HG02571 (cell line): ENCODE measurements around the gene SPEG.
"Not testable (repeated sequence)": the region's sequence is repeated elsewhere in the genome, so short reads cannot be mapped to it uniquely, and the experiment has no call there.

Source experiments
- ATAC-seq: cut with Tn5 transposase; IDR thresholded peaks from one replicate; pipeline ENCODE4 v1.9.1; 2021; ENCODE audit warnings: mild to moderate bottlenecking, moderate library complexity; ENCODE audit not compliant: unreplicated experiment

Gene SPEG

DNA sequence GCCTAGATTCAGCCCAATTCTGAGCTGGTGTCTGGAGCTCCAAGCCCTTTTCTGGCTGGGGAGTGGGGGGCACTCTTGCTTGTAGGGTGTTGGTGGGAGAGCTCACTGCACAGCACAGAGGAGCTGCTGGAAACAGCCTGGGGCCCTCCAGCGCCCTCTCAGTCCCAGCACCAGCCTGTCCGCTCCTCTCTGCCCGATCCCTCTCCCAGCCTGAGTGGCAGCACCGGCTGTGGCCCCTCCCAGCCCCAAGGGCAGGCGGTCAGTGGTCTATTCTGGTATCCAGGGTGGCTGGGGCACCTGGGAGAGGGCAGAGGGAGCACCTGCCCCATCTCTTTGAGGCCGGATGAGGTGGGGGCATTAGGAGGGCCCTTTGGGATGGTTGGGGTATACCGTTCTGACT lies 29.7 kb upstream of the SPEG start:
- ATAC-seq, result no peak

DNA sequence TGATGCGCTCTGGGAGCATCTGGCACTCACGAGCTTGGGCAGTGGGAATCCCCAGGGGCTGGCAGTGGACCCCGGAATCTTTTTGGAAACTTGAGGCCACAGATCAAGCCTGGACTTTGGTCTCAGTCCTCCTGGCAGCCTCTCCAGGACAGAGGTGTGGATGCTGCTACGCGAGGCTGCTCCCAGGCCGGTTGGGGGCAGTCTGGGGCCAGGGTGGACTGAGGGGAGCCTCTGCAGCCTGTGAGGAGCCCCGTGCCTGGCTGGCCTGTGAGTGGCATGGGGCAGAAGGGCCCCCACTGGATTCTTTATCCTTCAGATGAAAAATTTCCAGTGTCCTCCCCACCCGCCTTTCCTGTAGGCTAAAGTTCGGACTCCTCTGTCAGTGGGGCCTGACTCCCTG lies 29.2 kb upstream of the SPEG start:
- ATAC-seq, result no peak

- ATAC-seq, result no peak
Measured at GRCh38 chr2:219405958-219406860, 28.4 kb upstream of the SPEG start.

GRCh38 chr2:219406861-219407230 lies 27.8 kb upstream of the SPEG start:
- ATAC-seq, result no peak

GRCh38 chr2:219407343-219407742 lies 27.3 kb upstream of the SPEG start:
- ATAC-seq, result not testable (repeated sequence)

DNA sequence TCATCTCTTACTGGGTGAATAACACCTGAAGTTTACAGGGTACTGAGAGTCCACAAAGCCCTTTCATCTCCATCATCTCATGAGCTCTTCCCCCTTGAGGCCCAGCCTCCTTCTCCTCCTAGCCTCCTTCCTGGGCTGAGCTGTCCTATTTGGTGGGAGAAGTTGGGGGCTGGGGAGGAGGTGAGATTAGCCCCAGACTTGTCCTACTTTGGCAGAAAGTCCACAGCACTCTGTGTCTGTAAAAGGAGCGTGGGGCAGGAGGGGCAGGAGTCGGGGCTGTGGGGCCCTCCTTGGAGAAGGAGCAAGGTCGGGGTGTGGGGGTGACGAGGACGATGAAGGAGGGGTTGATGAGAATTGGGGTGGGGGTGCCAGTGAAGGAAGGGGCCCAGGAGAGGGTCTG lies 26.4 kb upstream of the SPEG start:
- no peak for ATAC-seq

GRCh38 chr2:219408631-219409030 lies 26.0 kb upstream of the SPEG start:
- no peak for ATAC-seq

GRCh38 chr2:219409619-219410018 lies 25.0 kb upstream of the SPEG start:
- ATAC-seq, result no peak

DNA sequence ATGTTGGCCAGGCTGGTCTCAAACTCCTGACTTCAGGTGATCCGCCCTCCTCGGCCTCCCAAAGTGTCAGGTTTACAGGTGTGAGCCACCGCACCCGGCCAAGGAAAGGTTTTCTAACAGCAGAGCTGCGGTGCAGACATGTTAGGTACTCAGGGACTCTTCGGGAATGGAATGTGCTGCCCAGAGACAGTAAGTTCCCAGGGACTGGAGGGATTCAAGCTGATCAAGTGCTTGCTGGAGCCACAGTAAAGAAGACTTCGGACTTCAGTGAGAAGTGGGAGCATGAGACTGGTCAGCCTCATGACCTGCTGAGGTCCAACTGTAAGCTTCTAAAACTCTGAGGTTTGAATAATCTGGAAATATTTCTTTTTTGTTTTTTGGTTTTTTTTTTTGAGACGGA lies 24.3 kb upstream of the SPEG start:
- ATAC-seq, result no peak

DNA sequence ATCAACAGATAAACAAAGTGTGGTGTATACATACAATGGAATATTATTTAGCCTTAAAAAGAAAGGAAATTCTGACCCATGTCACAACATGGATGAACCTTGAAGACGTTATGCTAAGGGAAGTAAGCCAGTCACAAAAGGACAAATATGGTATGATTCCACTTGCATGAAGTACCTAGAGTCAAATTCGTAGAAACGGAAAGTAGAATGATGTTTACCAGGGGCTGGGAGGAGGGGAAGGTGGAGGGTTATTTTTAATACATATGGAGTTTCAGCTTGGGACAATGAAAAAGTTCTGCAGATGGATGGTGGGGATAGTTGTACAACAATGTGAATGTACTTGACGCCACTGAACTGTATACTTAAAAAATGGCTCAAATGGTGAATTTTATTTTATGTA lies 19.8 kb upstream of the SPEG start:
- ATAC-seq, result no peak

DNA sequence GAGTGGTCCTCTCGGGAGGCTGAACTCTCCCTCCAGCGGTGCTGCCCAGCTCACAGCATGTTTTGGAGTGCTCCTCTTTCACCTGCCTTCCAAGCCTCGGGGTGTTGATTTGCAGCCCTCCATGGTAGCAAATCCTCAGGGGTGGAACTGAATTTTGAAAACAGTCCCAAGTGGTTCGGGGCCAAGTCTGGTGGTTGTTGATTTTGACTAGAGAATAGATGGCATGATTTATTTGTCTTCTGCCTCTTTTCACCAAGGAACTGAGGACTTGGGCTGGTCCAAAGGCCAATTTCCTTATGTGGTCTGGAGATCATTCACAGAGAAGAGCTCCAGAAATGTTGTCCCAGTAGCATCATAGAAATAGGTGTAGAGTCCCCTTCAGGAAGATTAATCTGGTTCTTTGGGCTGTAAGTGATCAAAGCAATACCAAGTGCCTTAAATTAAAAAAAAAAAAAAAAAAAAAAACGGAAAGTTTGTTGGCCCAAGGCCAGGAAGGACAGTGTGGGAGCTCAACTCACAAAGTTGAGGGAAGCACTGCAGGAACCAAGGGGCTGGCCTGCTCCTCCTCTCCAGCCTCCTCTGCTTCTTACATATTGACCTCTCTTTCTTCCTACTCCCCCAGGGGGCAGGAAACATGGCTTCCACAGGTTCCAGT lies 18.9 kb upstream of the SPEG start:
- no peak for ATAC-seq

GRCh38 chr2:219416235-219416602 lies 18.4 kb upstream of the SPEG start:
- ATAC-seq, result no peak

GRCh38 chr2:219416938-219417337 lies 17.7 kb upstream of the SPEG start:
- ATAC-seq, result no peak

DNA sequence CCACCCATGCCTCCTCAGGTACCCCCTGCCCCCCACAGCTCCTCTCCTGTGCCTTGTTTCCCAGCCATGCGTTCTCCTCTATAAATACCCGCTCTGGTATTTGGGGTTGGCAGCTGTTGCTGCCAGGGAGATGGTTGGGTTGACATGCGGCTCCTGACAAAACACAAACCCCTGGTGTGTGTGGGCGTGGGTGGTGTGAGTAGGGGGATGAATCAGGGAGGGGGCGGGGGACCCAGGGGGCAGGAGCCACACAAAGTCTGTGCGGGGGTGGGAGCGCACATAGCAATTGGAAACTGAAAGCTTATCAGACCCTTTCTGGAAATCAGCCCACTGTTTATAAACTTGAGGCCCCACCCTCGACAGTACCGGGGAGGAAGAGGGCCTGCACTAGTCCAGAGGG lies 17.3 kb upstream of the SPEG start:
- ATAC-seq, result no peak

DNA sequence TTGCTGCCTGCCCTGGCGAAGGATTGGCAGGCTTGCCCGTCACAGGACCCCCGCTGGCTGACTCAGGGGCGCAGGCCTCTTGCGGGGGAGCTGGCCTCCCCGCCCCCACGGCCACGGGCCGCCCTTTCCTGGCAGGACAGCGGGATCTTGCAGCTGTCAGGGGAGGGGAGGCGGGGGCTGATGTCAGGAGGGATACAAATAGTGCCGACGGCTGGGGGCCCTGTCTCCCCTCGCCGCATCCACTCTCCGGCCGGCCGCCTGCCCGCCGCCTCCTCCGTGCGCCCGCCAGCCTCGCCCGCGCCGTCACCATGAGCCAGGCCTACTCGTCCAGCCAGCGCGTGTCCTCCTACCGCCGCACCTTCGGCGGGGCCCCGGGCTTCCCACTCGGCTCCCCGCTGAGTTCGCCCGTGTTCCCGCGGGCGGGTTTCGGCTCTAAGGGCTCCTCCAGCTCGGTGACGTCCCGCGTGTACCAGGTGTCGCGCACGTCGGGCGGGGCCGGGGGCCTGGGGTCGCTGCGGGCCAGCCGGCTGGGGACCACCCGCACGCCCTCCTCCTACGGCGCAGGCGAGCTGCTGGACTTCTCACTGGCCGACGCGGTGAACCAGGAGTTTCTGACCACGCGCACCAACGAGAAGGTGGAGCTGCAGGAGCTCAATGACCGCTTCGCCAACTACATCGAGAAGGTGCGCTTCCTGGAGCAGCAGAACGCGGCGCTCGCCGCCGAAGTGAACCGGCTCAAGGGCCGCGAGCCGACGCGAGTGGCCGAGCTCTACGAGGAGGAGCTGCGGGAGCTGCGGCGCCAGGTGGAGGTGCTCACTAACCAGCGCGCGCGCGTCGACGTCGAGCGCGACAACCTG lies 16.3 kb upstream of the SPEG start, which contains the start of gene DES:
DES (plus strand) TSS at position 223 of the 857 bp plus-strand sequence; CDS start at position 309, 86 bp downstream.
- no peak for ATAC-seq

DNA sequence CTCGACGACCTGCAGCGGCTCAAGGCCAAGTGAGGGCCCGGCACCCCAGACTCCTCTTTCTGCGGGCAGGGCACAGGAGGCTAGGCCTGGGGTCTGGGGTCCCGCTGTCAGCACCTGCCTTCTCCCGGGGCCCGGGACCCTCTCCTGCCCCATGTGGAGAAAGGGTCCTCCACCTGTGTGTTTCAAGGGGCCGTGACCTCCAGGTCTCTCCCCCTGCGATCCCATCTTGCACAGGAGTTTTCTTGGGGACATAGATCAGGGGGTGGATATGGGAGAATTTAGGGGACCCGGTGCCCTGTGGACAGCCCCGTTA lies 15.7 kb upstream of the SPEG start:
- ATAC-seq, result no peak

DNA sequence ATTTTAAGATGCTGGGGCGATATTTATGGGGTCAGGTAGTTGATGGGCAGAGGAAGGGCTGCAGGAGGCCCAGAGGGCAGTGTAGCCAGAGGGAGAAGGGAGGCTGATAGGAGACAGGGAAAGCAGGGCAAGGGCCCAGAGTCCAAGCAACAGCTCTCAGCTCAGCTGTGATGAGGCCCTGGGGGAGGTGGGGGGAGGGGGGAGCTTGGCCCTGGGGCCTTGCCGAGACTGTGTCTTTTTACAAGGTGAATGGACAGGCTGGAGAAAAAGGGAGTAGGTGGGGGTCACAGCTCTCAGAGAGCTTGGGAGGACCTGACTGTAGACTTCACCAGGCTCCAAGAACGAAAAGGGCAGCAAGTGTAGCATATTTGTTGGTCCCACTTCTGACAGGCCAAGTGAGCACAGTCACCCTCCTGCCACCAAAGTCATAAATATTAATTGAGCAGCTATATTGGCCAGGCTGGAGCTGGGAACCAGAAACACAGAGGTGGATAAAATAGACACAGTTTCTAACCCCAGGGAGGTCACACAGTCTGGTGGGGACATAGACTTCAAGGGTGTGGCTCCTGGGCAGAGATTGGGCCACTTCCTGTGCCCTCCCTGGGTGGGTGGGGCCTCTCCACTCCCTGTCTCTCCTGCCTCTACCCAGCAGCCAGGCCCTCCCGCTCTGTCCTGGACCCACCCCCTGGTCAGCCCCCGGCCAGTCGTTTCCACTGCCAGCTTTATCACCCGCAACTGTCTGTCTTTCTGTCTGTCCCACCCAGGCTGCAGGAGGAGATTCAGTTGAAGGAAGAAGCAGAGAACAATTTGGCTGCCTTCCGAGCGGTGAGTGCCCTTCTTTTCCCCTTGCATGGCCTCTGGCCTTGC lies 15.1 kb upstream of the SPEG start:
- ATAC-seq, result no peak

DNA sequence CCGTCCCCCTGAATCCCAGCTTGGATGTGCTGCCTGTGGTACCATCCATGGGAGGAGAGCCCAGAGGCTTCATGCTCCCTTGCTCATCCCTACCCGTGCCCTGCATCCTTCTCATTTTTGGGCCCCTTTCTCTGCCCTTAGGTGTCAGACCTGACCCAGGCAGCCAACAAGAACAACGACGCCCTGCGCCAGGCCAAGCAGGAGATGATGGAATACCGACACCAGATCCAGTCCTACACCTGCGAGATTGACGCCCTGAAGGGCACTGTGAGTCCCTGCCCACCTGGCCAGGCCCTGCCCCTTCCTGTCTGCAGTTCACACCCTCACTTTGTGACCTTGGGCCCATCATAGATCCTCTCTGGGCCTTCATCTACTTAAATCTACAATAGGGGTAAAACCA lies 14.0 kb upstream of the SPEG start:
- no peak for ATAC-seq

- no peak for ATAC-seq
Measured at GRCh38 chr2:219421323-219421722, 13.3 kb upstream of the SPEG start.

GRCh38 chr2:219422952-219423534 lies 11.6 kb upstream of the SPEG start:
- no peak for ATAC-seq
